ENCODE measurements around the gene WDR45B. TPM values are rescaled to one million over a fixed set of nuclear protein-coding genes. Genes with fewer than 3 reads are reported as not detected.

WDR45B gene
- total and polyA plus RNA-seq, 2 donors (not counting 3 experiments of a cell fraction or from before 2014, with no cell fraction given), result 62.0 to 76.7 TPM

DNA sequence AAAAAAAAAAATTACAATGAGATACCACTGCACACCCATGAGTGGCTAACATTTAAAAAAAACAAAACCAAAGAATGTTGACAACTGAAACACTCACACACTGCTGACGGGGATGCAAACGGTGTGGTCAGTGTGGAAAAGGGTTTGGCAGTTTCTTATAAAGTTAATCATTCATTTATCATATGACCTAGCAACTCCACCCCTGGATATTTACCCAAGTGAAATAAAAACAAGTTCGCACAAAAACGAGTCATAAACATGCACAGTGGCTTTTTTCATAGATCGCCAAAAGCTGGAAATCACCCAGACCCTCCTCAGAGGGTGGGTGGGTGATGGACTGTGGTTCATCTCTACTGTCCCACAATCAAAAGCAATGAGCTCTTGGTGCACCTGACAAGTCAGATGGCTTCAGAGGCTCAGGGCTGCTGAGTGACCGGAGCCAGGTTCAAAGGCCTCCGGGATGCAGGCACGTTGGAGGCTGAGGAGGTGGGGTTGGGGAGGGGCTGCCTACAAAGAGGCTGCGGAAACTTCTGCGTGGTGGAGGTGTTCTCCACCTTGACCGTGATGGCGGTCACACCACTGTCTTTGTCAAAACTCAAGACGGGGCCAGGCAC lies 36.1 kb upstream of the WDR45B start:
- Histone ChIP-seq H3K9me3 (replicated peaks; ENCODE audit: control insufficient read depth, insufficient read depth, low read length) (no peaks in the 10 kb centered on the region), H3K27ac (ENCODE audit: insufficient read depth, low read depth, low read length) (no peak overlapping the region), H3K36me3 (ENCODE audit: control insufficient read depth in 2 of 2, extremely low read depth in 1 of 2, insufficient read depth in 2 of 2, low read length in 2 of 2) (no peaks in the 10 kb centered on the region), H3K9ac (replicated peaks; ENCODE audit: extremely low read depth, insufficient read depth, low read length) (no peak overlapping the region), H3K4me2 (ENCODE audit: insufficient read depth, low read length) (no peak overlapping the region), H3K9me1 (replicated peaks; ENCODE audit: control insufficient read depth, extremely low read depth, insufficient read depth, low read length) (no peaks in the 10 kb centered on the region), H4K20me1 (replicated peaks; ENCODE audit: control insufficient read depth, extremely low read depth, insufficient read depth, low read length) (no peaks in the 10 kb centered on the region), H3K79me2 (ENCODE audit: control insufficient read depth, insufficient read depth, low read length) (no peaks in the 10 kb centered on the region), H3K27me3 (ENCODE audit: control insufficient read depth in 2 of 2, insufficient read depth in 2 of 2, low read length in 2 of 2) (no peaks in the 10 kb centered on the region), H2AFZ (ENCODE audit: low read depth, low read length) (no peak overlapping the region), H3K4me3 (replicated peaks in 1 of 3; ENCODE audit: insufficient read depth in 1 of 3, low read depth in 1 of 3, low read length in 3 of 3) (no peak overlapping the region), H3K4me1 (ENCODE audit: control insufficient read depth, extremely low read depth, insufficient read depth, low read length) (no peaks in the 10 kb centered on the region)
- CTCF ChIA-PET, result no interaction called here
- no TSS peak for BruUV-seq (replicated peaks)
- dilution Hi-C loops (cut with MboI; ENCODE audit: extremely low pct_ligation_motif_present, low sequenced_read_pairs) (no loop called here), intact Hi-C loops (cut with micrococcal nuclease) (no loop called here)
- FAIRE-seq (no peak), DNase-seq (ENCODE audit: low read depth, low spot score) (no peak)
- TF ChIP-seq POLR2A (IDR thresholded peaks at IDR 0.05; ENCODE audit: low read depth, low read length), result no peak
- TF ChIP-seq MYC (IDR thresholded peaks at IDR 0.05; ENCODE audit: low read depth, low read length), result no peak
- TF ChIP-seq JUN (IDR thresholded peaks at IDR 0.05; ENCODE audit: borderline replicate concordance, insufficient read depth, insufficient read length, low read depth), result no peak
- TF ChIP-seq POLR2AphosphoS5 (IDR thresholded peaks at IDR 0.05; ENCODE audit: insufficient read depth, low read depth, low read length), result no peak
- no peak for TF ChIP-seq GATA2 (IDR thresholded peaks at IDR 0.05; ENCODE audit: insufficient read depth, insufficient read length, low read depth, low read length)
- TF ChIP-seq, protein P1, sequence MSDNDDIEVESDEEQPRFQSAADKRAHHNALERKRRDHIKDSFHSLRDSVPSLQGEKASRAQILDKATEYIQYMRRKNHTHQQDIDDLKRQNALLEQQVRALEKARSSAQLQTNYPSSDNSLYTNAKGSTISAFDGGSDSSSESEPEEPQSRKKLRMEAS (IDR thresholded peaks at IDR 0.05; ENCODE audit: insufficient read depth, insufficient read length), result no peak
- TF ChIP-seq, protein P2, sequence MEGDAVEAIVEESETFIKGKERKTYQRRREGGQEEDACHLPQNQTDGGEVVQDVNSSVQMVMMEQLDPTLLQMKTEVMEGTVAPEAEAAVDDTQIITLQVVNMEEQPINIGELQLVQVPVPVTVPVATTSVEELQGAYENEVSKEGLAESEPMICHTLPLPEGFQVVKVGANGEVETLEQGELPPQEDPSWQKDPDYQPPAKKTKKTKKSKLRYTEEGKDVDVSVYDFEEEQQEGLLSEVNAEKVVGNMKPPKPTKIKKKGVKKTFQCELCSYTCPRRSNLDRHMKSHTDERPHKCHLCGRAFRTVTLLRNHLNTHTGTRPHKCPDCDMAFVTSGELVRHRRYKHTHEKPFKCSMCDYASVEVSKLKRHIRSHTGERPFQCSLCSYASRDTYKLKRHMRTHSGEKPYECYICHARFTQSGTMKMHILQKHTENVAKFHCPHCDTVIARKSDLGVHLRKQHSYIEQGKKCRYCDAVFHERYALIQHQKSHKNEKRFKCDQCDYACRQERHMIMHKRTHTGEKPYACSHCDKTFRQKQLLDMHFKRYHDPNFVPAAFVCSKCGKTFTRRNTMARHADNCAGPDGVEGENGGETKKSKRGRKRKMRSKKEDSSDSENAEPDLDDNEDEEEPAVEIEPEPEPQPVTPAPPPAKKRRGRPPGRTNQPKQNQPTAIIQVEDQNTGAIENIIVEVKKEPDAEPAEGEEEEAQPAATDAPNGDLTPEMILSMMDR (IDR thresholded peaks at IDR 0.05; ENCODE audit: extremely low read depth in 1 of 2, insufficient read depth in 1 of 2, low read depth in 1 of 2, low read length in 2 of 2), result no peak
- POLR2A ChIA-PET, result no interaction called here
